Sciatic nerve (tissue), 2 donors: ENCODE measurements around the gene GPC6. TPM values are rescaled to one million over a fixed set of nuclear protein-coding genes. Genes with fewer than 3 reads are reported as not detected.

Experiments used
- ATAC-seq: fragments of 200-7000 bp; cut with Tn5 transposase; one replicate; pipeline ENCODE4 v1.9.1; 2020; ENCODE audit warnings: mild to moderate bottlenecking, moderate library complexity
- DNase-seq: peaks from one replicate; pipeline ENCODE4 v3.0.0-alpha.2; 2020; ENCODE audit warnings: low spot score
- intact Hi-C: fragments of 100-400 bp; cut with DNase I; formaldehyde crosslinking; loops from one replicate; pipeline ENCODE4 v1.14.2; 2022
- total RNA-seq: library from RNA; stranded (reverse); fragmentation: NEBNext Ultra II Directional; extraction: Animal tissue kit (Norgen Biotek cat#: 25700); gene quantifications from one replicate; pipeline ENCODE4 v1.2.1, GENCODE V29; 2021
- donor health status: DM: no; HTN: no; CAD: no.
- donor health status: DM: no; HTN: no; CAD: no.

The GPC6 gene
- total RNA-seq, 1 donor from 2014 or later: 37.8 TPM

GRCh38 chr13:94112227-94112626 is 885.6 kb downstream of the GPC6 start:
- ATAC-seq (peak; percentile 95), DNase-seq (peak; percentile 56)
- intact Hi-C loops: no loop called here

- DNase-seq (no peak), ATAC-seq (no peak)
- intact Hi-C loops: no loop called here
Observed at GRCh38 chr13:94112731-94113130, 886.1 kb downstream of the GPC6 start.

- ATAC-seq (no peak), DNase-seq (no peak)
Observed at GRCh38 chr13:94113245-94113644, 886.6 kb downstream of the GPC6 start.

GRCh38 chr13:94114166-94114565 is 887.6 kb downstream of the GPC6 start:
- ATAC-seq: no peak
- DNase-seq: no peak
- intact Hi-C loops: no loop called here

More at GRCh38 chr13:94113245-94113644, 886.6 kb downstream of the GPC6 start:
- intact Hi-C loops: no loop called here

GRCh38 chr13:94115054-94115453 is 888.4 kb downstream of the GPC6 start:
- ATAC-seq: no peak
- intact Hi-C loops: no loop called here
- no peak for DNase-seq

- no peak for ATAC-seq
- no peak for DNase-seq
- intact Hi-C loops: no loop called here
Observed at GRCh38 chr13:94119360-94119936, 892.8 kb downstream of the GPC6 start.

GRCh38 chr13:94120878-94121277 is 894.3 kb downstream of the GPC6 start:
- DNase-seq (no peak), ATAC-seq (no peak)
- intact Hi-C loops: no loop called here

- ATAC-seq: peak; percentile 44
- no peak for DNase-seq
- intact Hi-C loops: no loop called here
Observed at GRCh38 chr13:94121686-94122085, 895.1 kb downstream of the GPC6 start.

- DNase-seq (no peak), ATAC-seq (no peak)
- intact Hi-C loops: no loop called here
Observed at GRCh38 chr13:94122300-94122915, 895.8 kb downstream of the GPC6 start.

- intact Hi-C loops: no loop called here
- ATAC-seq: no peak
- DNase-seq: no peak
Observed at GRCh38 chr13:94123557-94123956, 897.0 kb downstream of the GPC6 start.

GRCh38 chr13:94128430-94128829 is 901.8 kb downstream of the GPC6 start:
- ATAC-seq (peak; percentile 90), DNase-seq (no peak)
- intact Hi-C loops: no loop called here

GRCh38 chr13:94129490-94129894 is 902.9 kb downstream of the GPC6 start:
- intact Hi-C loops: no loop called here
- ATAC-seq (peak; percentile 55), DNase-seq (no peak)

GRCh38 chr13:94138831-94139230 is 912.2 kb downstream of the GPC6 start:
- DNase-seq: no peak
- no peak for ATAC-seq
- intact Hi-C loops: loop anchor here (2.0 kb wide), 1 partner anchor 68 kb away; no protein-coding TSS in a partner anchor

GRCh38 chr13:94139393-94139995 is 912.9 kb downstream of the GPC6 start:
- ATAC-seq (no peak), DNase-seq (no peak)
- intact Hi-C loops: loop anchor here (2.0 kb wide), 1 partner anchor 69 kb away; no protein-coding TSS in a partner anchor

GRCh38 chr13:94140027-94140426 is 913.4 kb downstream of the GPC6 start:
- DNase-seq (no peak), ATAC-seq (no peak)
- intact Hi-C loops: no loop called here

GRCh38 chr13:94140511-94140910 is 913.9 kb downstream of the GPC6 start:
- intact Hi-C loops: no loop called here
- no peak for DNase-seq
- no peak for ATAC-seq

- ATAC-seq (no peak), DNase-seq (no peak)
- intact Hi-C loops: no loop called here
Observed at GRCh38 chr13:94143624-94144350, 917.2 kb downstream of the GPC6 start.

- ATAC-seq (no peak), DNase-seq (no peak)
- intact Hi-C loops: no loop called here
Observed at GRCh38 chr13:94145966-94146365, 919.4 kb downstream of the GPC6 start.

GRCh38 chr13:94153586-94153985 is 927.0 kb downstream of the GPC6 start:
- no peak for DNase-seq
- intact Hi-C loops: no loop called here
- no peak for ATAC-seq

- peak; percentile 87 for ATAC-seq
- DNase-seq: peak; percentile 67
- intact Hi-C loops: no loop called here
Observed at GRCh38 chr13:94154367-94154766, 927.8 kb downstream of the GPC6 start.
